ENCODE measurements around the gene MEGF10.
"Not testable (repeated sequence)": the region's sequence is repeated elsewhere in the genome, so short reads cannot be mapped to it uniquely, and the experiment has no call there.

DNA sequence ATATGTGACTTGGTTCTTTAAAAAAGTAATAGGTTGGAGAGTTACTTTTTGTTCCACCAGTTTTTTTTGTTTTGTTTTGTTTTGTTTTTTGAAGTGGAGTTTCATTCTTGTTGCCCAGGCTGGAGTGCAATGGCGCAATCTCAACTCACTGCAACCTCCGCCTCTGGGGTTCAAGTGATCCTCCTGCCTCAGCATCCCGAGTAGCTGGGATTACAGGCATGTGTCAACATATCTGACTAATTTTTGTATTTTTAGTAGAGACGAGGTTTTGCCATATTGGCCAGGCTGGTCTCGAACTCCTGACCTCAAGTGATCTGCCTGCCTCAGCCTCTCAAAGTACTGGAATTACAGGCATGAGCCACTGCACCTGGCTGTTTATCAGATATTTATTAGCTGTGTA lies 6.3 kb downstream of the MEGF10 start:
- not testable (repeated sequence) for TF ChIP-seq TAF1 (IDR thresholded peaks at IDR 0.05; ENCODE audit: borderline replicate concordance, low read depth, low read length); POLR2AphosphoS5 (IDR thresholded peaks at IDR 0.05; ENCODE audit: low read depth, low read length); POLR2A (IDR thresholded peaks at IDR 0.05; ENCODE audit: low read depth, low read length)

Data from GM12892 (cell line).